Stimulated activated naive CD4-positive, alpha-beta T cell treated with Interleukin-2 at 50 U/mL for 16 hours (primary cell): ENCODE data around the gene TMPRSS6.
A peak's percentile ranks its signal among the peaks of the same experiment; 100 is the strongest.

ENCODE experiments used
- DNase-seq: peaks from one replicate; lab custom pipeline; 2025; lab: John Stamatoyannopoulos, UW

TMPRSS6 gene

GRCh38 chr22:37115032-37115431 is 5.5 kb upstream of the TMPRSS6 start:
- no peak for DNase-seq

GRCh38 chr22:37113757-37114156 is 4.2 kb upstream of the TMPRSS6 start:
- DNase-seq = no peak

DNA sequence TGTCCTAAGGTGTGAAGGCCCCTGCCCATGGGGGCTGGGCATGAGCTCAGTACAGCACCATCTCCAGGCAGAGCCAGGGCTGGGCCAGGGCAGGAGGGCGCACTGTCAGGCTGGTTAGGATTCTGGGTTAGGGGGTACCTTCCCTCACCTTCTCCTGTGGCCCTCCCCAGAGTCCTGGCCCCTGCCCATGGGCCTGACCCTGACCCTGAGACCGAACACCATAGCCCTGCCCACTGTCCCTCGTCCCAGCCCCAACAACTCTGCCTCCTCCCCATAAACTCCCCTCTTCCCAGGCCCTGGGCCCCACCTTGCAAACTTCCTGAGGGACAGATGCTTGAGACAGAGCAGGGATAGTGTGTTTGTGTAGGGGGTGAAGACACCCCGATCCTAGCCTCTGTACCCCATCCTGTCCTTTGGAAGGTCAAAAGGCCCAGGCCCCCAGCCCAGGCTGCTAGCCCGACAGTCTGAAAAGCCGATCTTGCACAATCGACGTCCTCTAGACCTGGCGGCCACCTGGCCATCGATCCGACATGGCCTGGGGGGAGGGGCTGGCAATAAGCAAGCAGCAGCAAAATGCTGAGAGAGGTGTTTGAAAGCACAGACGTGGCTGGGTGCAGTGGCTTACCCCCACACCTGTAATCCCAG is 2.7 kb upstream of the TMPRSS6 start:
- DNase-seq = no peak

DNA sequence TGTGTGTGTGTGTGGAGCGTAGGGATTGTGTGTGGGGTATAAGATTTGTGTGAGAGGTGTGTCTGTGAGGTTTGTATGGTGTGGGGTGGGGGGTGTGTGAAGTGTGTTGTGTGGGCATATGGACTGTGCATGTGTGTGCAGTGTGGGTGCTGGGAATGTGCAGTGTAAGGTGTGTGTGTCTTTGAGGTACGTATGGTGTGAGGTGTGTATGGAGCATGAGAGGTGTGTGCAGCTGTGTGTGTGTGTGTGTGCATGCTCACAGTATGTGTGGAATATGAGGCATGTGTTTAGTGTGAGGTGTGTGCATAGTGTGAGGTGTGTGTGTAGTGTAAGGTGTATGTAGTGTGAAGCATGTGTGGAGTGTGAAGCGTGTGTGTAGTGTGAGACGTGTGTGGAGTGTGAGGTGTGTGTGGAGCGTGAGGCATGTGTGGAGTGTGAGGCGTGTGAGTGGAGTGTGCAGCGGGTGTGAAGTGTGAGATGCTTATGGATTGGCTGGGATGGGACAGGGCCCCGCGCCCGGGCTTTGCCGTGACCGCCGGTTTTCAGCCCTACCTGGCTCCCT is 1.7 kb upstream of the TMPRSS6 start:
- no peak for DNase-seq

DNA sequence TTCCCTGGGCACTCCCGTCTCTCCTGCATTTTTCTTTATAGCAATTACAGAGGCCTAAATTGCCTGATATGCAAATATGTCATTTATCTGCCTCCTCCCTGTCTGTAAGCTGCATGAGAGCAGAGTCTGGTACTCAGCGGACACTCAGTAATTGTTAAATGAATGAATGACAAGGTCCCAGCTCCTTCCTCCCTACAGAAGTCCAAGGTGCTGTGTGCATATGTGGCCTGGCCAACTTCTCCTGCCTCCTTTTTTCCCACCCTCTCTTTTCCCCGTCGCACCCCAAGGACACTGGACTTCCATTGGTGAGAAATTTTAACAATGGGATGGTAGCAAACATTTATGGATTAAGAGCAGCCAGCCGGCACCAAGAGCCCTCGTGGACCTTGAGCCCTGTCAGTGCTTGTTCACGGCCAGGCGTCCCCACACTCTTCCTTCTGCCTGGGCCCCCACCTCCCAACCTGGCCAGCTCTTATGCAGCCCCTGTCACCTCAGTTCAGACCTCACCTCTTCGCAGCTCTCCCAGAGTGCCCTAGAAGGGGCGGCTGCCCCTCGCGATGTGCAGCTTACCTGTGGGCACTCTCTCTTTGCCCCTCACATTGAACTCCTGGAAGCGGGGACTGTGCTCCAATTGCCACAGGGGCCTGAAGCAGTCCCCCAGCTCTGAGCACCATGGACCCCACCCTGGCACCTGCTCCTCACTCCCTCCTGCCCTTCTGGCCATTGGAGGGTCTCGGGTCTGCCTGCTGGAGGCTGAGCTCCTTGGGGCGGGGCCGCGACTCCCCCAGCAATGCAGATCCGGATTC is 1.5 kb downstream of the TMPRSS6 start:
- no peak for DNase-seq

GRCh38 chr22:37105990-37106389 is 3.5 kb downstream of the TMPRSS6 start:
- DNase-seq = no peak

- DNase-seq = no peak
Observed at GRCh38 chr22:37105154-37105553, 4.4 kb downstream of the TMPRSS6 start.

GRCh38 chr22:37103656-37104452 is 5.7 kb downstream of the TMPRSS6 start:
- no peak for DNase-seq

GRCh38 chr22:37103151-37103550 is 6.4 kb downstream of the TMPRSS6 start:
- no peak for DNase-seq

DNA sequence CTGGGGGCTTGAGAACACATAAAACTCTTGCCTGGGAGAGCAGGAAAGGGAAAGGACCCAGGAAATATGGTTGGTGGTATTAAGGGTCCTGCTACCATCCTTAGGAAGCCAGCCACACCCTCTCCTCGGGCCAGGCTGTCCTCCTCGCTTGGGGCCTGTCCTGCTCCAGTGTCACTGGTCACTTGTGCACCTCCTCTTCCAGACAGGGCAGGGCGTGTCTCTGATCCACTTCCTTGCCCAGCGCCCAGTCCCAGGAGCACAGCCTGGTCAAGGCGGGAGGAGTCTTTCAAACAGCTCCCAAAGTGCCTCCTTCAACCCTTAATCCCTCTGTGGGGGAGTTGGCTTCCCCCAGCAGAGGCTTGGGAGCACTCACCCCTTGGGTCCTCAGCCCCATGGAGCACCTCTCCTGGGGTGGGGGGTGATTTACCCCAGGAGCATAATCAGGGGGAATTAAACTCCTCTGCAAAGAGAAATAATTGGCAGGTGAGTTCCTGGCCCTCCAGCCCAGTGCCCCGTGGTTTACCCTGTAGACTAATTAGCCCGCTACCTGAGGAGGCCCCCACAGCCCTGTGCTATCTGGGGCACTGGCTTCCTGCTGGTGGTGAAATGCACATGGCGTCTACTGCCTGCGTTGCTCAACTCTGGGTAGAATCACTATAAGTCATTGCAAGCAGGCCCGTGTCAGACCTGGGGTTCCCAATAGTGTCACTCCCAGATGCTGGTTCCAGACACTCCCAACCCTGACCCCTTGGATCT is 8.0 kb downstream of the TMPRSS6 start:
- no peak for DNase-seq

DNA sequence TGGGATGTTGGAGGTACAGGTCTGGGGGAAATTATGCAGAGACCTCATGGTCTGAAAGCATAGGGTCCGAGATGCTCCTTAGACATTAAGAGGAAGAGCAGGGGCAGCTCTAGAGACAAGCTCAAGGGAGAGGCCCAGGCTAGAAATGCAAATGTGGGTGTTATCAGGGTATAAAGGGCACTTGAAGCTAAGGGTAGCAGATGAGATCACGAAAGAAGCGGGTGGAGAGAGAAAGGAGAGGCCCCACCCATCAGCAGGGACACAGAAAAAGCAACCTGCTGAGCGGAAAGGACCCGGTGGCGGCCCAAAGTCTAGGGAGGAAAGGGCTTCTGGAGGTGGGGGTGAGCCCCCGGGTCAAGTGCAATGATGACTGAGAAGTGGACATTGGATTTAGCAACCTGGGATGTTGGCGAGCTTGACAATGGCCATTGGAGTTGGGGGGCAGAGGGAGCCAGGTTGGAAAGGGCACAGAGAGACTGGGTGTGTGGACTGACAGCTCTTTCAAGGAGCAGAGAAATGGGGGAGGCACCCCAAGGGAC is 8.9 kb downstream of the TMPRSS6 start:
- no peak for DNase-seq

DNA sequence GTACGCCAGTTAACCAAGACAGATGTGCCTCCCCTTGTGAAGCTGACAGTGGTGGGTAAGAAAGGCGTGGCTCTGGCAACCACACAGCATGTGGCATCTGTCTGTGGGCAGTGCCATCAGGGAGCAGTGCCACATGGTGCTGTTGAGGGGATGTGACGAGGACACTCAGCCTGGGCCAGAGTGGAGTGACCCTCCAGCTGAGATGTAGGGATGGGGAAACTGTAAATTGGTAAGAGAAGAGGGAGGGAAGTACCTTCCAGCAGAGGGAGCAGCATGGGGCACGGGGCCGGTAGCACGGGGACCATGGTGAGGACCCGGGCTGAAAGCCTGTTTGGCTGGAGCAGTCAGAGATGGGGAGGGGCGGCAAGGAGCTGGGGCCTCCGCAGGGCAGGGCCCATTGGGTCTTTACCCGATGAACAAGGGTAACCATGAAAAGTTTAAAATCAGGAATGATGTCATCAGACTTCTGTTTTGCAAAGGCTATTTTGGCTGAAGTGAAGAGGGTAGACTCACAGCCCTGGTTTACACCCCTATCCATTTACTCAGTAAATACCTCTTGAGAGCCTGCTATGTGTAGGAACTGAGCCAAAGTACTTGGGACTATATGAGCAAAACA is 10.4 kb downstream of the TMPRSS6 start:
- no peak for DNase-seq

- no peak for DNase-seq
Observed at GRCh38 chr22:37097346-37097745, 12.2 kb downstream of the TMPRSS6 start.

DNA sequence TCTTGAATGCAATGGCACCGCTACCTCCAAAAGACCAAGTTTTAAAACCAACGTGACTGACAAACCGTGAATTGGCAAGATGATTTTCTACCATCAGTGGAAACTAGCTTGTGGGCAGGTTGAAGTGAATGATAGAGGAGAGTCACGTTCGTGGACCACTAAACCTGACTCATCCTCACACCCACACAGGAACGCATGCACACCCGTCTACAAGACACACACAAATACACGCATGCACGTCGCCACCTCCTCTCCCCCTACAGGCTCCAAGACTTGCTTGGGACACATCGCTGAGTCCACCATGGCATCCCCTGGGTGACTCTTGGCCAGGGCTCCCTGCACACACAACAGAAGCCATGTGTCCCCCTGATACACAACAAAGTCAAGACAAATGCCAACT is 14.4 kb downstream of the TMPRSS6 start:
- DNase-seq = peak; percentile 73

DNA sequence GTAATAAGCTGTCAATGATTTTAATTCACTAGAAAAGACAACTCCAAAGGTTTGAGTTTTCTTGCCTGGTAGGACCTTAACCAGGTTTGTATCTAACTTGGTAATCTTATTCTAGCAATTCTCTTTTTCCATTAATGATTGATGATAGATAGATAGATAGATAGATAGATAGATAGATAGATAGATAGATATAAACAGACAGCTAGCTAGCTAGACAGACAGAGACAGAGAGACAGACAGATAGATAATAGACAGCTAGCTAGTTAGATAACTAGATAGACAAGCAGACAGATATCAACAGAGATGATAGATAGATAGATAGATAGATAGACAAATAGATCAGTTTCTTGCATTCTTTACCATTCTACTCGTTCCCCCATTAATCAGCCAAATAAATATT is 15.3 kb downstream of the TMPRSS6 start:
- no peak for DNase-seq

- DNase-seq = no peak
Observed at GRCh38 chr22:37092997-37093396, 16.5 kb downstream of the TMPRSS6 start.

DNA sequence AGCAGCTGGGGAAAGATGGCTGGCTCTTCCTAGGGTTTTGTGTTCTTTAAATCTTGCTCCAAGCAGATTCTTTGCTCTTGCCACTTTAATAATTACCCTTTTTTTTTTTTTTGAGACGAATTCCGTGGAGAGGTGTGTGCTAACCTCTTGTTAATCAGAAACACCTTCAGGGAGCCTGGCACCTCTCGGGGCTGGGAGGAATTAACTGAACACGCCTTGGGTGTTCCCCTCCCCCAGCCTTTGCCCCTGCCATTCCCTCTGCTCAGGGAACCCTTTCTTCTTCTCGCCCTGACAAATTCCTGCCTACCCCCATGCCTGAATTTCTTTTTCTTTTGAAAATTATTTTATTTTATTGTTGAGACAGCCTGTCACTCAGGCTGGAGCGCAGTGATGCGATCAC is 17.5 kb downstream of the TMPRSS6 start:
- no peak for DNase-seq

GRCh38 chr22:37090920-37091695 is 18.4 kb downstream of the TMPRSS6 start:
- no peak for DNase-seq

DNA sequence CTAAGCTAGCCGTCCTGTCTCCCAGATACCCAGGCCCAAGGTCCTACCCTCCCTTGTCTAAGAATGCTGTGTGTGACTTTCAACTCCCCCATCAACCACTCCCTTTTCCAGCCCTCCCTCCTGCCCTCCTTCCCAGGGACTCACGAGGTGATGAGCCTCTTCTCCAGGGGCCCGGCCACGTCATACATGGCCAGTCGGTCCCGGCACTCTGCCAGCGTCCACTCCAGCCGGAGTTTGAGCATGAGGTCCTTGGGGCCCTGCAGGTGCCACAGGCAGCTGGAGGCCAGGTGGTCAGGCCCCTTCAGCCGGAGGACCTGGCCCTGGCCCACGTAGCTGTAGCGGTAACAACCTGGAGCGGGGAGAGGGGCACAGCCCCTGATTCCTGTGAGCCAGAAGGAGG is 20.1 kb downstream of the TMPRSS6 start:
- DNase-seq = no peak

- peak; percentile 20 for DNase-seq
Observed at GRCh38 chr22:37088750-37089408, 20.6 kb downstream of the TMPRSS6 start.
